Measurements from ENCODE around the gene RPS27L.

DNA sequence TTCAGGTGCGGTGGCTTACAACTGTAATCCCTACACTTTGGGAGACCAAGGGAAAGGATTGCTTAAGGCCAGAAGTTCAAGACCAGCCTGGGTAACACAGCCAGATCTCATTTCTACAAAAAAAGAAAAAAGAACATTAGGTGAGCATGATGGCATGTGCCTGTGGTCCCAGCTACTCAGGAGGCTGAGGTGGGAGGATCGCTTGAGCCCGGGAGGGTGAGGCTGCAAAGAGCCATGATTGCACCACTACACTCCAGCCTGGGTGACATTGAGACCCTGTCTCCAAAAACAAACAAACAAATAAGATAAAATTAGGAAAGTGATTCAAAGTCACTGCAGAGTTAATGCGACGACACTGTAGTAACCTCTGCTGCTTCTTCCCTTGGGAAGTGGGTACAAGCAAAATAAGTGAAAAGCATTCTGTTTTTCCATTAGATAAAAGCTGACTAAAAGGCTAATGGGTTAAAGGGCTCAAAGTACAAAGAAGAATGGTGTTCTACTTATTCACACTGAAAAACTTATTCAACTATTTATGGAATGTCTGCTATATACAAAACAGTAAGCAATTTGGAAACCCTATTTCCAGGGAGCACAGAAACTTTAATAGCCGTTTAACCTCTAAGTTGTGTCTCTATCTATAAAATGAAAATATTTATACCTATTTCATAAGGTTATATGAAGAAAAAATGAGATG is 8.0 kb upstream of the RPS27L start:
- TF ChIP-seq, protein P1, sequence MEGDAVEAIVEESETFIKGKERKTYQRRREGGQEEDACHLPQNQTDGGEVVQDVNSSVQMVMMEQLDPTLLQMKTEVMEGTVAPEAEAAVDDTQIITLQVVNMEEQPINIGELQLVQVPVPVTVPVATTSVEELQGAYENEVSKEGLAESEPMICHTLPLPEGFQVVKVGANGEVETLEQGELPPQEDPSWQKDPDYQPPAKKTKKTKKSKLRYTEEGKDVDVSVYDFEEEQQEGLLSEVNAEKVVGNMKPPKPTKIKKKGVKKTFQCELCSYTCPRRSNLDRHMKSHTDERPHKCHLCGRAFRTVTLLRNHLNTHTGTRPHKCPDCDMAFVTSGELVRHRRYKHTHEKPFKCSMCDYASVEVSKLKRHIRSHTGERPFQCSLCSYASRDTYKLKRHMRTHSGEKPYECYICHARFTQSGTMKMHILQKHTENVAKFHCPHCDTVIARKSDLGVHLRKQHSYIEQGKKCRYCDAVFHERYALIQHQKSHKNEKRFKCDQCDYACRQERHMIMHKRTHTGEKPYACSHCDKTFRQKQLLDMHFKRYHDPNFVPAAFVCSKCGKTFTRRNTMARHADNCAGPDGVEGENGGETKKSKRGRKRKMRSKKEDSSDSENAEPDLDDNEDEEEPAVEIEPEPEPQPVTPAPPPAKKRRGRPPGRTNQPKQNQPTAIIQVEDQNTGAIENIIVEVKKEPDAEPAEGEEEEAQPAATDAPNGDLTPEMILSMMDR (IDR thresholded peaks at IDR 0.05) = no peak
- TF ChIP-seq POLR2A (IDR thresholded peaks at IDR 0.05) = no peak
